Measurements from ENCODE around the gene IQCE.
"Not testable (repeated sequence)": the region's sequence is repeated elsewhere in the genome, so short reads cannot be mapped to it uniquely, and the experiment has no call there.

DNA sequence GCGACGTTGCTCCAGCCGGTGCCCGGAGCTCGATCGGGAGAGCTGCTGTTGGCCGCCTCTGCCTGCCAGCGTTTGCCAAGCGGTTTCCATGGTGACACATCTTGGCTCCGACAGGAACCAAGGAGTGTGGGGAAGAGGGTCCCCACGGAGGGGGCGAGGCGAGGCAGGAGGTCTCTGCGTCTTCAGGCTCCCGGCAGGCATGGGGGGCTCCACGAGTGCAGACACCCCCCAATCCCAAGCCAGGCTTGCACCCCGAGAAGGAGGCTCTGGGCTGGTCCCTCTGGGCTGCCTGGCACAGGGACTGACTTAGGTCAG, 27.0 kb upstream of the IQCE start:
- not testable (repeated sequence) for TF ChIP-seq POLR2A (IDR thresholded peaks at IDR 0.05; ENCODE audit: low read length); GATA1 (IDR thresholded peaks at IDR 0.05; ENCODE audit: low read depth, low read length)

All from erythroblast (primary cell).